Lower lobe of right lung (tissue), 2 donors: Measurements from ENCODE around the gene ENOX1. TPM values are rescaled to one million over a fixed set of nuclear protein-coding genes. Genes with fewer than 3 reads are reported as not detected.

Source experiments
- ATAC-seq, 2 donors: fragments of 200-7000 bp; cut with Tn5 transposase; one replicate each; pipeline ENCODE4 v1.9.1; 2020 to 2022; ENCODE audit warnings: mild to moderate bottlenecking in 2 of 2, moderate library complexity in 2 of 2
- DNase-seq: peaks from one replicate; pipeline ENCODE4 v3.0.0-alpha.2; 2020
- H3K27ac ChIP-seq: fragments of 200-600 bp; one replicate; pipeline ENCODE4 v1.8.0; 2022
- H3K27me3 ChIP-seq: fragments of 200-600 bp; one replicate; pipeline ENCODE4 v1.8.0; 2022; ENCODE audit warnings: low read depth
- H3K36me3 ChIP-seq: fragments of 200-600 bp; one replicate; pipeline ENCODE4 v1.8.0; 2022; ENCODE audit warnings: mild to moderate bottlenecking
- H3K4me1 ChIP-seq: fragments of 200-600 bp; one replicate; pipeline ENCODE4 v1.8.0; 2022
- H3K4me3 ChIP-seq: fragments of 200-600 bp; one replicate; pipeline ENCODE4 v1.8.0; 2022; ENCODE audit warnings: mild to moderate bottlenecking
- H3K9me3 ChIP-seq: fragments of 200-600 bp; one replicate; pipeline ENCODE4 v1.8.0; 2022
- CTCF ChIP-seq: fragments of 200-600 bp; IDR thresholded peaks from one replicate; pipeline ENCODE4 v1.8.0; 2022; ENCODE audit warnings: antibody characterized with exemption, mild to moderate bottlenecking
- intact Hi-C: fragments of 100-400 bp; cut with DNase I; formaldehyde crosslinking; loops from one replicate; pipeline ENCODE4 v1.11.0; 2022
- total RNA-seq: library from RNA; stranded (reverse); fragmentation: NEBNext Ultra II Directional; extraction: Animal tissue kit (Norgen Biotek cat#: 25700); gene quantifications from one replicate; pipeline ENCODE4 v1.2.1, GENCODE V29; 2021
- donor health status: DM: no; HTN: yes; CAD: no; lungs with severe emphysema.

The ENOX1 gene
- total RNA-seq, 1 donor from 2014 or later, result 2.0 TPM

GRCh38 chr13:43191546-43191945, 595.2 kb downstream of the ENOX1 start:
- ATAC-seq, result no peak
- intact Hi-C loops, result no loop called here

GRCh38 chr13:43185226-43185625, 601.5 kb downstream of the ENOX1 start:
- Histone ChIP-seq H3K4me1 (no peaks in the 10 kb centered on the region), H3K4me3 (no peak overlapping the region), H3K27me3 (no peaks in the 10 kb centered on the region), H3K9me3 (no peaks in the 10 kb centered on the region), H3K27ac (no peak overlapping the region), H3K36me3 (no peaks in the 10 kb centered on the region)
- intact Hi-C loops, result no loop called here
- ATAC-seq (no peak), DNase-seq (no peak)
- no peak for TF ChIP-seq CTCF

More at GRCh38 chr13:43191546-43191945, 595.2 kb downstream of the ENOX1 start:
- H3K27ac ChIP-seq, result no peak overlapping the region
- H3K27me3 ChIP-seq, result no peaks in the 10 kb centered on the region
- no peaks in the 10 kb centered on the region for H3K36me3 ChIP-seq
- DNase-seq, result no peak
- no peak for TF ChIP-seq CTCF
- no peaks in the 10 kb centered on the region for H3K4me1 ChIP-seq
- no peaks in the 10 kb centered on the region for H3K9me3 ChIP-seq
- no peak overlapping the region for H3K4me3 ChIP-seq

- Histone ChIP-seq H3K4me3 (no peak overlapping the region), H3K9me3 (no peaks in the 10 kb centered on the region), H3K27me3 (no peaks in the 10 kb centered on the region), H3K4me1 (no peaks in the 10 kb centered on the region), H3K36me3 (no peaks in the 10 kb centered on the region), H3K27ac (no peak overlapping the region)
- no peak for TF ChIP-seq CTCF
- intact Hi-C loops, result no loop called here
- no peak for ATAC-seq
- DNase-seq, result no peak
Observed at GRCh38 chr13:43180837-43181236, 605.9 kb downstream of the ENOX1 start.

GRCh38 chr13:43180036-43180660, 606.6 kb downstream of the ENOX1 start:
- H3K4me1 ChIP-seq, result no peaks in the 10 kb centered on the region
- TF ChIP-seq CTCF, result no peak
- no peaks in the 10 kb centered on the region for H3K36me3 ChIP-seq
- no peaks in the 10 kb centered on the region for H3K9me3 ChIP-seq
- no peak overlapping the region for H3K27ac ChIP-seq
- no peak for ATAC-seq
- H3K4me3 ChIP-seq, result no peak overlapping the region
- no peaks in the 10 kb centered on the region for H3K27me3 ChIP-seq
- DNase-seq, result no peak
- intact Hi-C loops, result no loop called here

GRCh38 chr13:43171489-43171888, 615.3 kb downstream of the ENOX1 start:
- no peaks in the 10 kb centered on the region for H3K4me1 ChIP-seq
- H3K27me3 ChIP-seq, result no peaks in the 10 kb centered on the region
- H3K4me3 ChIP-seq, result no peak overlapping the region
- no peak overlapping the region for H3K27ac ChIP-seq
- H3K9me3 ChIP-seq, result no peaks in the 10 kb centered on the region
- ATAC-seq (no peak), DNase-seq (no peak)
- no peak for TF ChIP-seq CTCF
- no peaks in the 10 kb centered on the region for H3K36me3 ChIP-seq
- intact Hi-C loops, result no loop called here
